SK-N-SH treated with all-trans-retinoic acid at 6 μM for 48 hours (cell line): ENCODE data around the gene SAMD1.

ENCODE experiments used
- ARNTL ChIP-seq: fragments of 450-650 bp; formaldehyde crosslinking; IDR thresholded peaks from 2 replicates; pipeline ENCODE4 v1.5.0; 2020; ENCODE audit warnings: low read depth, mild to moderate bottlenecking, moderate library complexity, borderline replicate concordance
- ESRRG ChIP-seq: fragments of 250-450 bp; sonication (Bioruptor Pico); IDR thresholded peaks from 2 replicates; pipeline ENCODE4 v1.6.1; 2021; ENCODE audit warnings: mild to moderate bottlenecking
- GLIS3 ChIP-seq: fragments of 250-450 bp; sonication (Bioruptor Pico); IDR thresholded peaks from 2 replicates; pipeline ENCODE4 v1.5.0; 2020; ENCODE audit warnings: mild to moderate bottlenecking, moderate library complexity
- ISL1 ChIP-seq: fragments of 250-450 bp; sonication (Bioruptor Pico); IDR thresholded peaks from 2 replicates; pipeline ENCODE4 v2.1.2; 2022; ENCODE audit warnings: mild to moderate bottlenecking, moderate library complexity
- PPARA ChIP-seq: fragments of 250-450 bp; sonication (Bioruptor Pico); IDR thresholded peaks from 2 replicates; pipeline ENCODE4 v1.5.0; 2020; ENCODE audit warnings: mild to moderate bottlenecking, borderline replicate concordance
- RARB ChIP-seq: fragments of 250-450 bp; sonication (Bioruptor Pico); IDR thresholded peaks from 2 replicates; pipeline ENCODE4 v1.8.0; 2021; ENCODE audit warnings: mild to moderate bottlenecking, moderate library complexity
- TOX ChIP-seq: fragments of 250-450 bp; sonication (Bioruptor Pico); IDR thresholded peaks from 2 replicates; pipeline ENCODE4 v1.8.0; 2021; ENCODE audit warnings: mild to moderate bottlenecking, moderate library complexity, borderline replicate concordance
- ZFP3 ChIP-seq: fragments of 250-450 bp; sonication (Bioruptor Pico); IDR thresholded peaks from 2 replicates; pipeline ENCODE4 v1.5.0; 2020; ENCODE audit warnings: mild to moderate bottlenecking, moderate library complexity
- ZFP30 ChIP-seq: fragments of 450-650 bp; formaldehyde crosslinking; IDR thresholded peaks from 2 replicates; pipeline ENCODE4 v1.5.0; 2022; ENCODE audit warnings: mild to moderate bottlenecking, moderate library complexity
- ZNF565 ChIP-seq: fragments of 450-650 bp; formaldehyde crosslinking; conservative IDR thresholded peaks from 2 replicates; pipeline ENCODE4 v1.5.0; 2020; ENCODE audit warnings: low read depth, mild to moderate bottlenecking, moderate library complexity
- ZNF8 ChIP-seq: fragments of 450-650 bp; formaldehyde crosslinking; IDR thresholded peaks from 2 replicates; pipeline ENCODE4 v1.5.0; 2020; ENCODE audit warnings: mild to moderate bottlenecking, moderate library complexity
- TF ChIP-seq, protein P1 (sequence below): fragments of 250-450 bp; sonication (Bioruptor Pico); IDR thresholded peaks from 2 replicates; pipeline ENCODE4 v1.5.1; 2021; ENCODE audit warnings: mild to moderate bottlenecking, moderate library complexity
- TF ChIP-seq, protein P2 (sequence below): fragments of 250-450 bp; sonication (Bioruptor Pico); IDR thresholded peaks from 2 replicates; pipeline ENCODE4 v1.5.0; 2020; ENCODE audit warnings: mild to moderate bottlenecking, moderate library complexity
- TF ChIP-seq, protein P3 (sequence below): fragments of 250-450 bp; sonication (Bioruptor Pico); IDR thresholded peaks from 2 replicates; pipeline ENCODE4 v1.8.0; 2021; ENCODE audit warnings: low read depth, mild to moderate bottlenecking, moderate library complexity, borderline replicate concordance

DNA sequence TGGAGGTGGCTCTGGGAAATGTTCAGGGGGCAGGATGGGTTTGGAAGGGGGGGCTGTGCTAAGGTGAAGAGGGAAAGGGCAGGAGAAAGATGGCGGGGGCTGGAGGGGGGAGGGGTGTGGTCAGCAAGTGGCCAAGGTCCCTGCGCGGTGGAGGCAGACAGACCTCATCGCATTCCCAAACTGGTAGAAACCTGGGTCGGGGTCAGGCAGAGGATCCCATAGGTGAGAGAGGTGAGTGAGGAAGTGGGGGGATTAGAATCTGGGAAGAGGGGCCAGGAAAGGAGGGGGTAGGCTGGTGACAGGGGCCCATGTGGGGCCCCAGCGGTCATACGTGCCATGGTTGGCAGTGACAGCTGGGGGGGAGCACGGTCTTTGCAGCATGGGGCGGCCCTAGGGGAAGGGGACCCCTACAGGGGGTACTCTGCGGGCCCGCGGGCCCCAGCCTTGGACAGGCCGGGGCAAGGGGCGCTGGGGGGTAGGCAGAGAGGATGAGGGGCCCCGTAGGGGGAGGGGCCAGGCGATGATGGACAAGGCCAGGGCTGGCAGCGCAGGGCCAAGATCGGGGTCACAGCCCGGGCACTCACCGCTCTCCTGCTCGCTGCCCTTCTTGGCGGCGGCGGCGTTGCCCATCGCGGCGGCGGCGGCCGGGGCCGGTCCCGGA lies 26.5 kb upstream of the SAMD1 start:
- TF ChIP-seq ARNTL (no peak), TOX (CRISPR knock-in tag) (no peak), GLIS3 (no peak), ESRRG (CRISPR knock-in tag) (no peak), RARB (no peak), ISL1 (CRISPR knock-in tag) (no peak), ZFP30 (no peak), ZNF8 (CRISPR knock-in tag) (no peak), ZFP3 (CRISPR knock-in tag) (no peak), PPARA (no peak), ZNF565 (CRISPR knock-in tag) (no peak)
- TF ChIP-seq, protein P1, sequence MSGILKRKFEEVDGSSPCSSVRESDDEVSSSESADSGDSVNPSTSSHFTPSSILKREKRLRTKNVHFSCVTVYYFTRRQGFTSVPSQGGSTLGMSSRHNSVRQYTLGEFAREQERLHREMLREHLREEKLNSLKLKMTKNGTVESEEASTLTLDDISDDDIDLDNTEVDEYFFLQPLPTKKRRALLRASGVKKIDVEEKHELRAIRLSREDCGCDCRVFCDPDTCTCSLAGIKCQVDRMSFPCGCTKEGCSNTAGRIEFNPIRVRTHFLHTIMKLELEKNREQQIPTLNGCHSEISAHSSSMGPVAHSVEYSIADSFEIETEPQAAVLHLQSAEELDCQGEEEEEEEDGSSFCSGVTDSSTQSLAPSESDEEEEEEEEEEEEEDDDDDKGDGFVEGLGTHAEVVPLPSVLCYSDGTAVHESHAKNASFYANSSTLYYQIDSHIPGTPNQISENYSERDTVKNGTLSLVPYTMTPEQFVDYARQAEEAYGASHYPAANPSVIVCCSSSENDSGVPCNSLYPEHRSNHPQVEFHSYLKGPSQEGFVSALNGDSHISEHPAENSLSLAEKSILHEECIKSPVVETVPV: no peak
- TF ChIP-seq, protein P2, sequence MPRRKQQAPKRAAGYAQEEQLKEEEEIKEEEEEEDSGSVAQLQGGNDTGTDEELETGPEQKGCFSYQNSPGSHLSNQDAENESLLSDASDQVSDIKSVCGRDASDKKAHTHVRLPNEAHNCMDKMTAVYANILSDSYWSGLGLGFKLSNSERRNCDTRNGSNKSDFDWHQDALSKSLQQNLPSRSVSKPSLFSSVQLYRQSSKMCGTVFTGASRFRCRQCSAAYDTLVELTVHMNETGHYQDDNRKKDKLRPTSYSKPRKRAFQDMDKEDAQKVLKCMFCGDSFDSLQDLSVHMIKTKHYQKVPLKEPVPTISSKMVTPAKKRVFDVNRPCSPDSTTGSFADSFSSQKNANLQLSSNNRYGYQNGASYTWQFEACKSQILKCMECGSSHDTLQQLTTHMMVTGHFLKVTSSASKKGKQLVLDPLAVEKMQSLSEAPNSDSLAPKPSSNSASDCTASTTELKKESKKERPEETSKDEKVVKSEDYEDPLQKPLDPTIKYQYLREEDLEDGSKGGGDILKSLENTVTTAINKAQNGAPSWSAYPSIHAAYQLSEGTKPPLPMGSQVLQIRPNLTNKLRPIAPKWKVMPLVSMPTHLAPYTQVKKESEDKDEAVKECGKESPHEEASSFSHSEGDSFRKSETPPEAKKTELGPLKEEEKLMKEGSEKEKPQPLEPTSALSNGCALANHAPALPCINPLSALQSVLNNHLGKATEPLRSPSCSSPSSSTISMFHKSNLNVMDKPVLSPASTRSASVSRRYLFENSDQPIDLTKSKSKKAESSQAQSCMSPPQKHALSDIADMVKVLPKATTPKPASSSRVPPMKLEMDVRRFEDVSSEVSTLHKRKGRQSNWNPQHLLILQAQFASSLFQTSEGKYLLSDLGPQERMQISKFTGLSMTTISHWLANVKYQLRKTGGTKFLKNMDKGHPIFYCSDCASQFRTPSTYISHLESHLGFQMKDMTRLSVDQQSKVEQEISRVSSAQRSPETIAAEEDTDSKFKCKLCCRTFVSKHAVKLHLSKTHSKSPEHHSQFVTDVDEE (CRISPR knock-in tag): no peak
- TF ChIP-seq, protein P3, sequence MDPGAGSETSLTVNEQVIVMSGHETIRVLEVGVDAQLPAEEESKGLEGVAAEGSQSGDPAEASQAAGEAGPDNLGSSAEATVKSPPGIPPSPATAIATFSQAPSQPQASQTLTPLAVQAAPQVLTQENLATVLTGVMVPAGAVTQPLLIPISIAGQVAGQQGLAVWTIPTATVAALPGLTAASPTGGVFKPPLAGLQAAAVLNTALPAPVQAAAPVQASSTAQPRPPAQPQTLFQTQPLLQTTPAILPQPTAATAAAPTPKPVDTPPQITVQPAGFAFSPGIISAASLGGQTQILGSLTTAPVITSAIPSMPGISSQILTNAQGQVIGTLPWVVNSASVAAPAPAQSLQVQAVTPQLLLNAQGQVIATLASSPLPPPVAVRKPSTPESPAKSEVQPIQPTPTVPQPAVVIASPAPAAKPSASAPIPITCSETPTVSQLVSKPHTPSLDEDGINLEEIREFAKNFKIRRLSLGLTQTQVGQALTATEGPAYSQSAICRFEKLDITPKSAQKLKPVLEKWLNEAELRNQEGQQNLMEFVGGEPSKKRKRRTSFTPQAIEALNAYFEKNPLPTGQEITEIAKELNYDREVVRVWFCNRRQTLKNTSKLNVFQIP (CRISPR knock-in tag): no peak
